NB4 (cell line): ENCODE measurements around the gene PLEKHA8.
A peak's percentile ranks its signal among the peaks of the same experiment; 100 is the strongest.

Experiments used
- DNase-seq: peaks from one replicate; pipeline ENCODE4 v3.0.0; 2010; ENCODE audit warnings: low read depth
- H3K4me3 ChIP-seq: one replicate; pipeline ENCODE4 v1.5.1; 2011; ENCODE audit warnings: mild to moderate bottlenecking, low read depth, low read length, moderate library complexity
- MYC ChIP-seq: IDR thresholded peaks from 2 replicates; pipeline ENCODE4 v1.6.1; 2011; ENCODE audit warnings: low read depth, low read length
- POLR2A ChIP-seq: IDR thresholded peaks from 2 replicates; pipeline ENCODE4 v1.6.1; 2011; ENCODE audit warnings: mild to moderate bottlenecking; ENCODE audit not compliant: insufficient read length; ENCODE audit errors: extremely low read depth
- TF ChIP-seq, protein P1 (sequence below): IDR thresholded peaks from 2 replicates; pipeline ENCODE4 v1.6.1; 2011; ENCODE audit warnings: low read depth, low read length
- TF ChIP-seq, protein P2 (sequence below): IDR thresholded peaks from one replicate; pipeline ENCODE4 v1.5.1; 2012; ENCODE audit warnings: low read depth, low read length

Gene PLEKHA8

GRCh38 chr7:30133736-30134610, 105.8 kb downstream of the PLEKHA8 start:
- TF ChIP-seq, protein P1, sequence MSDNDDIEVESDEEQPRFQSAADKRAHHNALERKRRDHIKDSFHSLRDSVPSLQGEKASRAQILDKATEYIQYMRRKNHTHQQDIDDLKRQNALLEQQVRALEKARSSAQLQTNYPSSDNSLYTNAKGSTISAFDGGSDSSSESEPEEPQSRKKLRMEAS: 0 out of 2 replicates have a peak, but pooled peaks have one; percentile 20
- TF ChIP-seq, protein P2, sequence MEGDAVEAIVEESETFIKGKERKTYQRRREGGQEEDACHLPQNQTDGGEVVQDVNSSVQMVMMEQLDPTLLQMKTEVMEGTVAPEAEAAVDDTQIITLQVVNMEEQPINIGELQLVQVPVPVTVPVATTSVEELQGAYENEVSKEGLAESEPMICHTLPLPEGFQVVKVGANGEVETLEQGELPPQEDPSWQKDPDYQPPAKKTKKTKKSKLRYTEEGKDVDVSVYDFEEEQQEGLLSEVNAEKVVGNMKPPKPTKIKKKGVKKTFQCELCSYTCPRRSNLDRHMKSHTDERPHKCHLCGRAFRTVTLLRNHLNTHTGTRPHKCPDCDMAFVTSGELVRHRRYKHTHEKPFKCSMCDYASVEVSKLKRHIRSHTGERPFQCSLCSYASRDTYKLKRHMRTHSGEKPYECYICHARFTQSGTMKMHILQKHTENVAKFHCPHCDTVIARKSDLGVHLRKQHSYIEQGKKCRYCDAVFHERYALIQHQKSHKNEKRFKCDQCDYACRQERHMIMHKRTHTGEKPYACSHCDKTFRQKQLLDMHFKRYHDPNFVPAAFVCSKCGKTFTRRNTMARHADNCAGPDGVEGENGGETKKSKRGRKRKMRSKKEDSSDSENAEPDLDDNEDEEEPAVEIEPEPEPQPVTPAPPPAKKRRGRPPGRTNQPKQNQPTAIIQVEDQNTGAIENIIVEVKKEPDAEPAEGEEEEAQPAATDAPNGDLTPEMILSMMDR: no peak
- no peak for DNase-seq

GRCh38 chr7:30134611-30135300, 106.5 kb downstream of the PLEKHA8 start, which contains the start of gene MTURN:
TSS of gene MTURN (plus strand) at chr7:30134986. CDS start at chr7:30135137, 151 bp downstream.
- peak within 1 kb of the TSS; percentile 73 for H3K4me3 ChIP-seq
- peak; percentile 84 for DNase-seq
- TF ChIP-seq, protein P1: 0 out of 2 replicates have a peak, but pooled peaks have one; percentile 13
- TF ChIP-seq, protein P2: no peak

More at GRCh38 chr7:30133736-30134610, 105.8 kb downstream of the PLEKHA8 start:
- peak overlapping the region; percentile 73 for H3K4me3 ChIP-seq

DNA sequence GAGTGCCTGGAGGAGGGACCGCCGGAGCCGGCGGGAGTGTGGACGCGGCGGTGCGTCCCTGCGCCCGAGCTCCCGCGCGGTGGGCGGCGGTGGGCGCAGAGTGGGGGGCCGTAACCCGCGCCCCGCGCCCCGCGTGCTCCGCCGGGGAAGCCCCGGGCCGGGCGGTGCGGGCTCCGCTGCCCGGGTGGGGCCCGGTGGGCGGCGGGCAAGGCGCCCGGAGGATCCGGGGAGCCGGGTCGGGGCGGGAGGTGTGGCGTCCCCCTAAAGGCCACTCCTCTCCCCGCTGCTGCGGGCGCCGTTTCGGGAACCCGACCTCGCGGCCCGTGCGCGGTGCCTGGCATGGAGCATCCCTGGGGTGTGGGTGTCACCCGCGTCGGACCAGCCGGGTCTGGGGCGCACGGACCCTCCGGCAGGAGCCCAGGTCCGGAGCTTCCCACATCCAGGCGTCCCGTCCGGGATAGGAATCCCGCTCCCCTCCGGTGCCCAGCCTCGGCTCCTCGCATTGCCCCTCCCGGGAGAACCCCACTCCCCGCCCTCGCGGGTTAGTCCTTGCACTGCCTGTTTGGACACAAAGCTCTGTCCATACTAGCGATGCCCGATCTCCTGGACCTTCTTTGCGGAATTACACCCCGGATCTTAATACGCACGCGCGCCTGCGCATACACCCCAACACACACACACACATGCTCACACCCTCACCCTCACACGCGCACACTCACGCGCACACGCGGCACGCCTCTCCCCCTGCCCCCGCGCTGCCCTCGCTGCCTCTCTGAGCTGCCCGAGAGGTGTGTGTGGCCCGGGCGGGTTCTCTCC, 107.3 kb downstream of the PLEKHA8 start:
- H3K4me3 ChIP-seq: peak overlapping the region; percentile 71
- DNase-seq: peak; percentile 55
- 0 out of 2 replicates have a peak, but pooled peaks have one; percentile 9 for TF ChIP-seq MYC
- TF ChIP-seq, protein P2: no peak

DNA sequence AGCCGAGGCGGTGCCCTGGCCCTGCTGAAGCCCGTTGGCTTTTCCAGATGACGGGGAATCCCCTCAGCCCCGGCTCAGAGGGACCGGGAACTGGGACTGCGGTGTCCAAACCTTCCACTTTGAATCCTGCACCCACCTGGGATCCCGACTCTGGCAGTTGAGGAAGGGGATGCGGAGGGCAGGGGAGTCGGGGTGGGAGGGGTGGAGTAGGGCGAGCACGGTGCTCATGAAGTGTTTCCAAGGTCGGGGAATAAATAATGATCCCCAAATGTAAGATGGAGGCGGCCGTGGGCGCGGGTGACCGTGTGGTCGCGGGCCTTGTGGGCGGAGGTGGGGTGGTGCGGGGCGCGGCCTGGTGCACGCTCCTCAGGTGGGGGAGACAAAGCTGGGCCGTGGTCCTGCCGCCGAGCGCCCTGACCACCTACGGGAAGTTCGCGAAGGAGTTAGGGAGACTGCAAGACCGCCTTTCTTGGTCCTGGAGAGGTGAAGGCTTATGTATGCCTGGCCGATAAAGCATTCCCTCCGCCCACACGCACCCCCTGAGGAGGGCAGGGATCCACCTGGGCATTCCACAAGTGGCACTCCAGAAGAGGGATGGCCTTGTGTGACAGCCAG, 108.0 kb downstream of the PLEKHA8 start:
- TF ChIP-seq, protein P2: no peak
- TF ChIP-seq, protein P1: no peak
- TF ChIP-seq MYC (no peak), POLR2A (no peak)
- DNase-seq: no peak
- no peak overlapping the region for H3K4me3 ChIP-seq

DNA sequence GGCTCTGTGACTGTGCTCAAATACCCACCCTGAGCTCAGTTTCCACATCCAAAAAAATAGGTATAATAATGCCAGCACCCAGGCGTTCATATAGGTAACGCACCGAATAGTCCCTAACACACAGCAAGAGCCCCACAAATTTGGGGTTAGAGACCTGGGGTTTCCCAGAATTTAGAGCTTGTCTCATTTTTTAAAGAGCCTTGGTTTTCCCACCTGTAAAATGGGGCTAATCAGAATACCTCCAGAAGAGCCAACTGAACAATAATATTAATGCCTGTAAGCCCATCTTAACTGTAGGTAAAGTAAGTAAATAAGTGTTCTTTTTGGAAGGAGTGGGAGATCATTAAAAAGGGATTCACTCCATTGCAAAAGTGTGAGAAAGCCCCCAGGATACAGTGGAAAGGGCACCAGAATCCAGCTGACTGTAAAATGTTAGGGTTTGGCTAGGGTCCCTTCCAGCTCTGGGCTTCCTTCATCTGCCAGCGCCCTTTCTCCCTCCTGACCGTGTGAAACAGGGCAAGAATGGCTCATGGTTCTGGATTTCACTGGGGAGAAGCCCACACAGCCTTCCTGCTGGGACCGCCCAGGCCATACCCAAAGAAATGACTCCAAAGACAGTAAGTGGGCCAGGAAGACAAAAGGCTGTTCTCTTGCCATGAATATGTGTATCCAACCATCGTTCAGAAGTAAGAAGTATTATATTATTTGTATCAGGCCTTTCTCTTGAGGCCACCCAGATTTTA, 108.7 kb downstream of the PLEKHA8 start:
- H3K4me3 ChIP-seq: no peak overlapping the region
- DNase-seq: no peak
- TF ChIP-seq, protein P2: no peak
- TF ChIP-seq MYC: no peak
- TF ChIP-seq, protein P1: no peak
